DND-41 (cell line): ENCODE results near the gene SLC44A1.

Experiments used
- ATAC-seq: fragments of 200-7000 bp; cut with Tn5 transposase; 3 replicates; pipeline ENCODE4 v1.9.1; 2021; ENCODE audit warnings: low read depth; ENCODE audit not compliant: insufficient read depth
- DNase-seq: peaks from one replicate; pipeline ENCODE4 v3.0.0-alpha.2; 2020
- H2AFZ ChIP-seq: 2 replicates; pipeline ENCODE4 v1.6.0; 2012; ENCODE audit warnings: low read depth, low read length
- H3K27ac ChIP-seq: 2 replicates; pipeline ENCODE4 v1.5.1; 2012; ENCODE audit warnings: low read length, inconsistent platforms
- H3K27me3 ChIP-seq: fragments of 200-600 bp; sonication (generic); 2 replicates; pipeline ENCODE4 v1.6.0; 2012; ENCODE audit warnings: low read length, mild to moderate bottlenecking, inconsistent platforms; ENCODE audit not compliant: insufficient read depth, poor library complexity
- H3K36me3 ChIP-seq: 2 replicates; pipeline ENCODE4 v1.5.1; 2012; ENCODE audit warnings: low read length, inconsistent platforms; ENCODE audit not compliant: insufficient read depth
- H3K4me1 ChIP-seq: 2 replicates; pipeline ENCODE4 v1.5.1; 2012; ENCODE audit warnings: mild to moderate bottlenecking, low read length; ENCODE audit not compliant: insufficient read depth
- H3K4me2 ChIP-seq: 2 replicates; pipeline ENCODE4 v1.6.0; 2012; ENCODE audit warnings: mild to moderate bottlenecking, moderate library complexity, low read length, inconsistent platforms; ENCODE audit not compliant: insufficient read depth
- H3K4me3 ChIP-seq, 2 experiments: fragments of 200-600 bp in 1 of 2; shearing (Covaris generic) in 1 of 2; 2 replicates each; pipeline ENCODE4 v1.5.1; 2012 to 2016; ENCODE audit warnings: inconsistent platforms in 2 of 2, low read length in 2 of 2, mild to moderate bottlenecking in 2 of 2, low read depth in 1 of 2, moderate library complexity in 1 of 2
- H3K79me2 ChIP-seq: 2 replicates; pipeline ENCODE4 v1.6.0; 2012; ENCODE audit warnings: low read length, inconsistent platforms; ENCODE audit not compliant: insufficient read depth
- H3K9ac ChIP-seq: 2 replicates; pipeline ENCODE4 v1.6.0; 2012; ENCODE audit warnings: low read depth, mild to moderate bottlenecking, inconsistent platforms, low read length, moderate library complexity
- H3K9me3 ChIP-seq: 2 replicates; pipeline ENCODE4 v1.5.1; 2012; ENCODE audit warnings: low read length, moderate library complexity, mild to moderate bottlenecking, inconsistent platforms; ENCODE audit not compliant: insufficient read depth, severe bottlenecking
- H4K20me1 ChIP-seq: 2 replicates; pipeline ENCODE4 v1.6.0; 2012; ENCODE audit warnings: low read length; ENCODE audit not compliant: insufficient read depth
- CTCF ChIP-seq: IDR thresholded peaks from 2 replicates; pipeline ENCODE4 v1.5.1; 2012; ENCODE audit warnings: borderline replicate concordance, low read length, moderate library complexity, mild to moderate bottlenecking; ENCODE audit not compliant: poor library complexity, severe bottlenecking; ENCODE audit errors: extremely low read depth
- EZH2 ChIP-seq: IDR thresholded peaks from 3 replicates; pipeline ENCODE4 v1.6.1; 2012; ENCODE audit warnings: borderline replicate concordance, low read depth, mild to moderate bottlenecking, moderate library complexity, low read length, inconsistent platforms; ENCODE audit not compliant: severe bottlenecking

The SLC44A1 gene

DNA sequence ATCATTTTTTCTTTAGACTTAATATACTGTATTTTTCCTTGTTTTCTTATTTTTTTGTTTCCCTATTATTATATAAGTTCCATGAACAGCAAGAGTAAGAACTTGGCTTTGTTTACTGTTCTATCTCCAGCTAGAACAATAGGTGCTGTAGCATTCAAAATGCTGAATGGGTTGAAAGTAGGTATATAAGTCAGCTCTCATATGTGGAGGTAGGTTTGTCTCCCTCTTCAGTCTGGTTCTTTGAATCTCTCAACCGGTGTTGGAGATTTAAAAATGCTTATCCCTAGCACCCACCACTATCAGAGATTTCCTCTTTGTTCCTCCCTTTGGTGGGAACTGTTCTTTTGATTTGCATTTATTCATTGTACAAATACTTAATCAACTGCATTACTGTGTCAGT is 115.9 kb downstream of the SLC44A1 start:
- no peak for DNase-seq
- no peaks in the 10 kb centered on the region for H3K4me1 ChIP-seq

GRCh38 chr9:105361873-105362272 is 117.4 kb downstream of the SLC44A1 start:
- Histone ChIP-seq H3K4me2 (no peak overlapping the region), H3K27me3 (no peaks in the 10 kb centered on the region), H3K4me3 (no peak overlapping the region), H3K27ac (no peak overlapping the region), H3K9ac (no peak overlapping the region), H2AFZ (no peak overlapping the region), H3K4me1 (no peaks in the 10 kb centered on the region), H4K20me1 (no peaks in the 10 kb centered on the region), H3K9me3 (no peaks in the 10 kb centered on the region), H3K36me3 (peaks cover 8% of the 10 kb centered on the region; the same call in 1 of the 2 replicates), H3K79me2 (no peaks in the 10 kb centered on the region)
- ATAC-seq (no peak), DNase-seq (no peak)
- TF ChIP-seq CTCF = no peak
- TF ChIP-seq EZH2 = no peak

More for the DNA sequence above, 115.9 kb downstream of the SLC44A1 start:
- Histone ChIP-seq H3K9ac (no peak overlapping the region), H3K4me3 (no peak overlapping the region), H4K20me1 (no peaks in the 10 kb centered on the region), H3K27ac (no peak overlapping the region), H3K79me2 (no peaks in the 10 kb centered on the region), H2AFZ (no peak overlapping the region), H3K4me2 (no peak overlapping the region), H3K36me3 (peaks cover 5% of the 10 kb centered on the region; the same call in 1 of the 2 replicates), H3K9me3 (no peaks in the 10 kb centered on the region), H3K27me3 (no peaks in the 10 kb centered on the region)
- no peak for ATAC-seq
- no peak for TF ChIP-seq CTCF
- no peak for TF ChIP-seq EZH2

DNA sequence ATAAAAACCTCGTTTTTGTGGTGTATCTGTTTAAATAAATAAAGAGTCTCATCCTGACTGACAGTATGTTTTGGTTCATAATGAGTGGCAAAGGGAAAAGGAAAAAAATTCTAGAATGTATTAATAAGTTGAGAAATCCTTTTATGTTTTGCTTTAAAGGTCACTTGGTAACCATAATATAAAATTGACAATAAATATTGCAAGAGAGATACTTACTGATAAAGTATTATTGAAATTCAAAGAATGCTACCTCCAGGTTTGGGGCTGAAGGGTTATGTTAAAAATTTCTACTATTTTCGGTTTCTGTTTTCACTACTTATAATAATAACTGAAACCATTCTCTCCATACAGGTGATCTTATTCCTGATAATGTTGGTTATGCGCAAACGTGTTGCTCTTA is 118.0 kb downstream of the SLC44A1 start:
- no peak overlapping the region for H3K27ac ChIP-seq
- no peaks in the 10 kb centered on the region for H3K4me1 ChIP-seq
- H3K27me3 ChIP-seq = no peaks in the 10 kb centered on the region
- H4K20me1 ChIP-seq = no peaks in the 10 kb centered on the region
- TF ChIP-seq EZH2 (no peak), CTCF (no peak)
- H2AFZ ChIP-seq = no peak overlapping the region
- H3K36me3 ChIP-seq = peaks cover 12% of the 10 kb centered on the region
- no peak for ATAC-seq
- H3K79me2 ChIP-seq = no peaks in the 10 kb centered on the region
- H3K4me2 ChIP-seq = no peak overlapping the region
- no peak overlapping the region for H3K9ac ChIP-seq
- no peak overlapping the region for H3K4me3 ChIP-seq
- no peaks in the 10 kb centered on the region for H3K9me3 ChIP-seq
- DNase-seq = no peak

- DNase-seq = no peak
- Histone ChIP-seq H3K9me3 (no peaks in the 10 kb centered on the region), H3K79me2 (no peaks in the 10 kb centered on the region), H3K4me1 (no peaks in the 10 kb centered on the region), H3K36me3 (peaks cover 13% of the 10 kb centered on the region), H3K4me2 (no peak overlapping the region), H3K27me3 (no peaks in the 10 kb centered on the region), H3K27ac (no peak overlapping the region), H4K20me1 (no peaks in the 10 kb centered on the region), H2AFZ (no peak overlapping the region), H3K4me3 (no peak overlapping the region), H3K9ac (no peak overlapping the region)
- no peak for ATAC-seq
- TF ChIP-seq CTCF (no peak), EZH2 (no peak)
These were observed 119.4 kb downstream of the SLC44A1 start for GRCh38 chr9:105363837-105364236.
